ENCODE measurements around the gene BMPR1B. TPM values are rescaled to one million over a fixed set of nuclear protein-coding genes. Genes with fewer than 3 reads are reported as not detected.

Gene BMPR1B
- total and polyA plus RNA-seq, 10 donors = 0.12 to 2.4 (median 1.2) TPM

DNA sequence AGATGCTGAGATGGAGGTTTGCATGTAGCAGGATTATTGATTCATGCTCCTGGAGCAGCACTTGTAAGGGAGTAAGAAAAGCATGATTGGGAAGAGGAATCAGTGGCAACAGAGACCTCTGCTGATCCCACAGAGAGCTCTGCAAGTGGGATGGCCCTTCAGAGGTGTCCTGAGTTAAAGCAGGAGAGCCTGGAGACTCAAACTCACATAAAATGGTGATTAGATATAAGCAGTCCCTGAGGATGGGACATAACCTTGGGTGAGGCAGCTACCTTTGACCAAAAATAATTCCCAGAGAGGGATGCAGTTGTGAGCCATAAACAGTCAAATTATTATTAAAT lies 25.4 kb upstream of the BMPR1B start:
- intact Hi-C loops (cut with DNase I; ENCODE audit: low total_unique reads) = no loop called here
- no peak overlapping the region for H3K27ac ChIP-seq
- TF ChIP-seq POLR2A (IDR thresholded peaks at IDR 0.05) (no peak), POLR2AphosphoS5 (IDR thresholded peaks at IDR 0.05) (no peak)
- TF ChIP-seq, protein P1, sequence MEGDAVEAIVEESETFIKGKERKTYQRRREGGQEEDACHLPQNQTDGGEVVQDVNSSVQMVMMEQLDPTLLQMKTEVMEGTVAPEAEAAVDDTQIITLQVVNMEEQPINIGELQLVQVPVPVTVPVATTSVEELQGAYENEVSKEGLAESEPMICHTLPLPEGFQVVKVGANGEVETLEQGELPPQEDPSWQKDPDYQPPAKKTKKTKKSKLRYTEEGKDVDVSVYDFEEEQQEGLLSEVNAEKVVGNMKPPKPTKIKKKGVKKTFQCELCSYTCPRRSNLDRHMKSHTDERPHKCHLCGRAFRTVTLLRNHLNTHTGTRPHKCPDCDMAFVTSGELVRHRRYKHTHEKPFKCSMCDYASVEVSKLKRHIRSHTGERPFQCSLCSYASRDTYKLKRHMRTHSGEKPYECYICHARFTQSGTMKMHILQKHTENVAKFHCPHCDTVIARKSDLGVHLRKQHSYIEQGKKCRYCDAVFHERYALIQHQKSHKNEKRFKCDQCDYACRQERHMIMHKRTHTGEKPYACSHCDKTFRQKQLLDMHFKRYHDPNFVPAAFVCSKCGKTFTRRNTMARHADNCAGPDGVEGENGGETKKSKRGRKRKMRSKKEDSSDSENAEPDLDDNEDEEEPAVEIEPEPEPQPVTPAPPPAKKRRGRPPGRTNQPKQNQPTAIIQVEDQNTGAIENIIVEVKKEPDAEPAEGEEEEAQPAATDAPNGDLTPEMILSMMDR (IDR thresholded peaks at IDR 0.05 in 8 of 11, conservative IDR thresholded peaks at IDR 0.05 in 3 of 11) = no peak

DNA sequence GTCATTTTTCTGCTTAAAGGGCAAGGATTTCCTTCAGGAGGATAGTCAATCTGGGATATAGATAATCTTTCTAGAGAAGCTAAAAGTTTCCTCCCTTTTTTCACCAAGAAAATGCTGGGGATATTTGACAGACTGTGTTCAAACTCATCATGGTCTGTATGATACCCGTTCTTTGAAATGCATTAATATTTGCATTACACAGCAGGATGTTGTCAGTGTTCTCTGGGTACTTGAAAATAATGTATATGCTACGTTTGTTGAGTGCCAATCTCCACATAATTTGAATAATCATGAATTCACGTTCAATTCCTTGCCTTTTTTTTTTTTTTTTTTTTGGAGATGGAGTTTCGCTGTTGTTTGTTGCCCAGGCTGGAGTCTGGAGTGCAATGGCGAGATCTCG lies 18.0 kb upstream of the BMPR1B start:
- H3K9me3 ChIP-seq = no peaks in the 10 kb centered on the region
- no peak overlapping the region for H3K27ac ChIP-seq
- H3K36me3 ChIP-seq = no peaks in the 10 kb centered on the region
- 79 to 89% (median 86%) methylated on average over 6 of the region's 6 CpGs for WGBS, 5 donors
- intact Hi-C loops (cut with DNase I; ENCODE audit: low total_unique reads) = no loop called here
- DNase-seq = no peak
- TF ChIP-seq POLR2AphosphoS5 (IDR thresholded peaks at IDR 0.05) = no peak
- H3K4me3 ChIP-seq = no peak overlapping the region
- H3K4me1 ChIP-seq = no peaks in the 10 kb centered on the region
- peaks cover 0 to 5% (median 0%) of the 10 kb centered on the region in 7 donors for H3K27me3 ChIP-seq (replicated peaks in 1 of 7)

More for the DNA sequence above, 25.4 kb upstream of the BMPR1B start:
- Histone ChIP-seq H3K4me1 (no peaks in the 10 kb centered on the region), H3K27me3 (replicated peaks in 1 of 7) (peaks cover 0 to 6% (median 0%) of the 10 kb centered on the region in 7 donors), H3K36me3 (no peaks in the 10 kb centered on the region), H3K9me3 (no peaks in the 10 kb centered on the region), H3K4me3 (no peak overlapping the region)
- DNase-seq = no peak

DNA sequence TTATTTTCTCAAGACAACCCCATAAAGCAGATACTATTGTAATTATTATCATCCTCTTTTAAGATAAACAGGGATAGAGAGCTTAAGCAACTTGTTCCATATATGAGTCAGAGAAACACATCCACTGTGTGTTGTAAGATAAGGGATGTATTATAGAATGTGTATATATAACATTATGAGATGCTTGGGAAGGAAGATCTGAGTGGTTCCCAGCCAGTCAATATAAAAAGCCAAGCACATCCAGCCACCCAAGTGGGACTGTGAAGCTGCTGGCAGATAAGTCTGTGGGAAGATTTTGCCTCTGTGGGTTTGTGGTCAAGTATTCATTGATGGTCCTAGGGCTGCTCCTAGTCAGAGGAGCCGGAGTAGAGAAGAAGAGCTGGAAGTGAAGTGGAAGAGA lies 16.5 kb upstream of the BMPR1B start:
- Histone ChIP-seq H3K9me3 (no peaks in the 10 kb centered on the region), H3K27ac (no peak overlapping the region), H3K27me3 (replicated peaks in 1 of 7) (peaks cover 0 to 5% (median 0%) of the 10 kb centered on the region in 7 donors), H3K4me3 (no peak overlapping the region), H3K4me1 (no peaks in the 10 kb centered on the region), H3K36me3 (no peaks in the 10 kb centered on the region)
- intact Hi-C loops (cut with DNase I; ENCODE audit: low total_unique reads) = no loop called here
- 71 to 100% (median 88%) methylated on average over 1 of the region's 1 CpG for WGBS, 5 donors
- TF ChIP-seq POLR2AphosphoS5 (IDR thresholded peaks at IDR 0.05) = no peak
- no peak for TF ChIP-seq POLR2A (IDR thresholded peaks at IDR 0.05)
- TF ChIP-seq, protein P1 (IDR thresholded peaks at IDR 0.05 in 8 of 11, conservative IDR thresholded peaks at IDR 0.05 in 3 of 11) = no peak
- DNase-seq = no peak

GRCh38 chr4:94743838-94744237 lies 13.9 kb upstream of the BMPR1B start:
- no peak overlapping the region for H3K27ac ChIP-seq
- no peaks in the 10 kb centered on the region for H3K9me3 ChIP-seq
- WGBS, 5 donors = 72 to 95% (median 88%) methylated on average over 3 of the region's 3 CpGs
- intact Hi-C loops (cut with DNase I; ENCODE audit: low total_unique reads) = no loop called here
- no peaks in the 10 kb centered on the region for H3K4me1 ChIP-seq
- TF ChIP-seq POLR2AphosphoS5 (IDR thresholded peaks at IDR 0.05) (no peak), POLR2A (IDR thresholded peaks at IDR 0.05) (no peak)
- TF ChIP-seq, protein P1 (IDR thresholded peaks at IDR 0.05 in 8 of 11, conservative IDR thresholded peaks at IDR 0.05 in 3 of 11) = no peak
- H3K27me3 ChIP-seq (replicated peaks in 1 of 7) = peaks cover 0 to 5% (median 0%) of the 10 kb centered on the region in 7 donors
- no peak for DNase-seq
- no peaks in the 10 kb centered on the region for H3K36me3 ChIP-seq
- H3K4me3 ChIP-seq = no peak overlapping the region

DNA sequence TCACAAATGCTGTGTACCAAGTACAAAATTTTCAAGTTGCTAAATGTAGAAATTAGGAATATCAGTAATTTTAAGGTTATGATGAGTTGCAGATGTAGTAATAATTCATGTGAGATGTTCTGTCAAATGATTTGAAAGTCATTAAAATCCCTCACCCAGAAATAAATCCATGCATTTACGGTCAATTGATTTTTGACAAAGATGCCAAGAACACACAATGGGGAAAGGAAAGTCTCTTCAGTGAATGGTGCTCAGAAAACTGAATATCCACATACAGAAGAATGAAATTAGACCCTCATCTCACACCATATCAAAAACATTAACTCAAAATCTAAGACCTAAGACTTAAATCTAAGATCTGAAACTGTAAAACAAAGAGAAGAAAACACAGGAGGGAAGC lies 12.9 kb upstream of the BMPR1B start:
- Histone ChIP-seq H3K36me3 (no peaks in the 10 kb centered on the region), H3K27me3 (replicated peaks in 1 of 7) (peaks cover 0 to 5% (median 0%) of the 10 kb centered on the region in 7 donors), H3K9me3 (no peaks in the 10 kb centered on the region), H3K27ac (no peak overlapping the region), H3K4me3 (no peak overlapping the region), H3K4me1 (no peaks in the 10 kb centered on the region)
- no peak for DNase-seq
- no peak for TF ChIP-seq POLR2AphosphoS5 (IDR thresholded peaks at IDR 0.05)
- TF ChIP-seq, protein P1 (IDR thresholded peaks at IDR 0.05 in 8 of 11, conservative IDR thresholded peaks at IDR 0.05 in 3 of 11) = no peak
- no peak for TF ChIP-seq POLR2A (IDR thresholded peaks at IDR 0.05)
- intact Hi-C loops (cut with DNase I; ENCODE audit: low total_unique reads) = no loop called here
- WGBS, 5 donors = 91 to 96% (median 95%) methylated on average over 1 of the region's 1 CpG
